Brain microvascular endothelial cell (primary cell): ENCODE measurements around the gene FBXW5.

ENCODE experiments used
- DNase-seq: peaks from one replicate; pipeline ENCODE4 v3.0.0-alpha.2; 2020
- H3K27ac ChIP-seq: fragments of 250-450 bp; sonication (Bioruptor Pico); 2 replicates; pipeline ENCODE4 v1.5.1; 2020; ENCODE audit warnings: mild to moderate bottlenecking, moderate library complexity
- H3K27me3 ChIP-seq: fragments of 250-450 bp; sonication (Bioruptor Pico); replicated peaks from 2 replicates; pipeline ENCODE4 v1.5.1; 2020; ENCODE audit warnings: mild to moderate bottlenecking
- H3K36me3 ChIP-seq: fragments of 250-450 bp; sonication (Bioruptor Pico); replicated peaks from 2 replicates; pipeline ENCODE4 v1.5.1; 2020; ENCODE audit warnings: mild to moderate bottlenecking
- H3K4me3 ChIP-seq: 2 replicates; pipeline ENCODE4 v1.5.1; 2011; ENCODE audit warnings: low read depth, mild to moderate bottlenecking, control low read depth, low read length, moderate library complexity
- in situ Hi-C: cut with HindIII; loops from 2 replicates; pipeline ENCODE4 v1.10.0; 2017; ENCODE audit warnings: low sequenced_read_pairs, low pct_ligation_motif_present
- TF ChIP-seq, protein P1 (sequence below): IDR thresholded peaks from 2 replicates; pipeline ENCODE4 v1.5.1; 2011; ENCODE audit warnings: low read depth, mild to moderate bottlenecking, moderate library complexity, low read length, control low read depth, inconsistent platforms; ENCODE audit errors: missing control alignments

Gene FBXW5

DNA sequence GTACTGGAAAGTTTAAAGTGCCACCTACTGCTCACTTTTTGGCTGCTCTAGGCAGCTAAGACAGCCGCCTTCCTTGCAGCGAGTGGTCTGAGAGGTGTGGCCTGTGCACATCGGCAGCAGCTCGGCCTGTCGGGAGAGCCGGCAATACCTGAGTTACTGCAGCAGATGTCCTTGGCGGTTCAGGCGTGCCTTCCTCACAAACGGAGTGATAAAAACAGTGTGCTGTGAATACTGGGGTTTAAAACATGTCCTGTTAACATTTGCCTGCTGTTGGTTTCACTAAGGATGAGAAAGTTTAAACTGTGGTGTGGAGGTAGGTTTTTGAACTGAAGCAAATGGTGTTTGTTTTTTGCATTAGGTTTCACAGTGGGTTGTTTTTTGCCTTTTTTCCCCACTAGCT lies 45.3 kb downstream of the FBXW5 start:
- H3K36me3 ChIP-seq, result peaks cover 7% of the 10 kb centered on the region
- no peak overlapping the region for H3K4me3 ChIP-seq
- in situ Hi-C loops, result no loop called here
- H3K27ac ChIP-seq, result no peak overlapping the region
- TF ChIP-seq, protein P1, sequence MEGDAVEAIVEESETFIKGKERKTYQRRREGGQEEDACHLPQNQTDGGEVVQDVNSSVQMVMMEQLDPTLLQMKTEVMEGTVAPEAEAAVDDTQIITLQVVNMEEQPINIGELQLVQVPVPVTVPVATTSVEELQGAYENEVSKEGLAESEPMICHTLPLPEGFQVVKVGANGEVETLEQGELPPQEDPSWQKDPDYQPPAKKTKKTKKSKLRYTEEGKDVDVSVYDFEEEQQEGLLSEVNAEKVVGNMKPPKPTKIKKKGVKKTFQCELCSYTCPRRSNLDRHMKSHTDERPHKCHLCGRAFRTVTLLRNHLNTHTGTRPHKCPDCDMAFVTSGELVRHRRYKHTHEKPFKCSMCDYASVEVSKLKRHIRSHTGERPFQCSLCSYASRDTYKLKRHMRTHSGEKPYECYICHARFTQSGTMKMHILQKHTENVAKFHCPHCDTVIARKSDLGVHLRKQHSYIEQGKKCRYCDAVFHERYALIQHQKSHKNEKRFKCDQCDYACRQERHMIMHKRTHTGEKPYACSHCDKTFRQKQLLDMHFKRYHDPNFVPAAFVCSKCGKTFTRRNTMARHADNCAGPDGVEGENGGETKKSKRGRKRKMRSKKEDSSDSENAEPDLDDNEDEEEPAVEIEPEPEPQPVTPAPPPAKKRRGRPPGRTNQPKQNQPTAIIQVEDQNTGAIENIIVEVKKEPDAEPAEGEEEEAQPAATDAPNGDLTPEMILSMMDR, result no peak
- DNase-seq, result no peak
- no peaks in the 10 kb centered on the region for H3K27me3 ChIP-seq

DNA sequence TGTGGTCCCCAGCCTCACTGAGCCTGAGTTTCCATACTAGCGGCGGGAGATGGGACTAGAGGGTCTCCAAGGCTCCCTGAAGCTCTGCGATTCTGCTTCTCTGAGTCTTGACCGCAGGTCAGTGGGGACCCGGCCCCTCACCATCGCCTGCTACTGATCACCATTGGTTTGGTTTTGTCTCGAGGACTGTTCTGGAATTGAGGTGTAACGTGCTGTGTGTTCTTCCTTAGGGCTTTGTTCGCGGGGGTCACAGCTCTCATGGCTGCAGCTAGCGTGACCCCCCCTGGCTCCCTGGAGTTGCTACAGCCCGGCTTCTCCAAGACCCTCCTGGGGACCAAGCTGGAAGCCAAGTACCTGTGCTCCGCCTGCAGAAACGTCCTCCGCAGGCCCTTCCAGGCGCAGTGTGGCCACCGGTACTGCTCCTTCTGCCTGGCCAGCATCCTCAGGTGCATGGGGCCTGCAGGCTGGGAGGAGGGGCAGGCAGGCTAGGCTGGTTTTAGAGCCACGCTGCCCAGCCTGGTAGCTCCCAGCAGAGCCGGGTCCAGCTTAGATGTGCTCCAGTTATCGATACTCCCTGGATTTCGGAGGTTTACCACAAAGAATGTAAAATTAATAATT lies 45.9 kb downstream of the FBXW5 start:
- Histone ChIP-seq H3K4me3 (no peak overlapping the region), H3K27me3 (no peaks in the 10 kb centered on the region), H3K36me3 (peaks cover 7% of the 10 kb centered on the region), H3K27ac (no peak overlapping the region)
- in situ Hi-C loops, result no loop called here
- TF ChIP-seq, protein P1, result no peak
- no peak for DNase-seq

DNA sequence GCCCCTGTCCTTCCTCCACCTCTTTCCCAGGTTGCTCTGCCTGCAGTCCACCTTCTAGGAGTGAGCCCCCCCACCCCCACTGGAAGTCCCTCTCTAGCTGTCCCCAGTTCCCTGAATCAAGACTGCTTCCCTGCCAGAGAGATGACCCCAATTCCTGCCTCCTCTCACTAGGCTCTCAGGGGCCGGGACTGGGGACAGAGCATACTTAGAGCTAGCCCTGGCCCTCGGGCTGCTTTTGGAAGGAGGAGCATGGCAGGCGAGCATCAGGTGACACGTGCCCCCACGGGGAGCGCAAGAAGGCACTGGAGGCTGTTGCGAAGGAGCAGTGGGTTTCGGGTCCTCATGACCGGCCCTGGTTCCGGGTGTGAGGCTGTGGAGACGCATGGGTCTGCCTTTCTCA lies 48.5 kb downstream of the FBXW5 start:
- Histone ChIP-seq H3K27ac (no peak overlapping the region), H3K27me3 (no peaks in the 10 kb centered on the region), H3K4me3 (no peak overlapping the region), H3K36me3 (peaks cover 10% of the 10 kb centered on the region)
- in situ Hi-C loops, result no loop called here
- no peak for DNase-seq
- TF ChIP-seq, protein P1, result no peak

DNA sequence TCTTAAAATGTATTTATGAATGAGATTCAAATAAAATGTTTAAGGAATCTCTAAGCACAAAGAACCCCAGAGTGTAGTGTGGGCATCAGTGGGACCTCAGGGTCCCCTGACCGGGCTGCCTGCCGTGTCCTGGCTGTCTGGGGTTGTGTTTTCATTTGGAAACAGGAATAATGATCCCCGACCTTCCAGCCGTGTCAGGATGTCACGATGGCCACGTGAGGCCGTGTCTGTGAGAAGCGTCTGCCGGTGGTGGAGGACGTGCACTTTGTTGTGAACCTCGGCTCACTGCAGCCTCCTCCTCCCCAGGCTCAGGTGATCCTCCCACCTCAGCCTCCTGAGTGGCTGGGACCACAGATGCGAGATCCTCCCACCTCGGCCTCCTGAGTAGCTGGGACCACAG lies 53.9 kb downstream of the FBXW5 start:
- TF ChIP-seq, protein P1, result no peak
- Histone ChIP-seq H3K27ac (no peak overlapping the region), H3K36me3 (peaks cover 3% of the 10 kb centered on the region), H3K4me3 (no peak overlapping the region), H3K27me3 (no peaks in the 10 kb centered on the region)
- DNase-seq, result no peak
- in situ Hi-C loops, result no loop called here
